Parietal lobe (tissue), 2 donors: Measurements from ENCODE around the gene HOTAIR. TPM values are rescaled to one million over a fixed set of nuclear protein-coding genes. Genes with fewer than 3 reads are reported as not detected.

Source experiments
- small RNA-seq: library from RNA; depleted of rRNA; stranded (forward); fragments of <200 nt; gene quantifications from one replicate; pipeline ENCODE3, GENCODE V24; 2014; ENCODE audit warnings: low replicate concordance
- total RNA-seq: library from RNA; depleted of rRNA; stranded (reverse); fragments of >200 nt; gene quantifications from one replicate; pipeline ENCODE4 v1.2.3, GENCODE V29; 2014

The HOTAIR gene
- total RNA-seq: not detected

GRCh38 chr12:53974084-53975063, at the start of gene HOTAIR:
Gene HOTAIR, minus strand, starts transcription at chr12:53974954.

GRCh38 chr12:54000116-54001114, 25.7 kb upstream of the HOTAIR start, which contains the start of gene HOXC9:
Gene HOXC9, plus strand, starts transcription at chr12:54000161. Its CDS starts 28 bp downstream, at chr12:54000189.

GRCh38 chr12:53984901-53985691, 10.3 kb upstream of the HOTAIR start, which contains the start of gene HOXC10:
Gene HOXC10, plus strand, starts transcription at chr12:53985146. Its CDS starts 114 bp downstream, at chr12:53985260.

GRCh38 chr12:53972722-53973235, 2.0 kb downstream of the HOTAIR start, which contains the start of gene HOXC11:
Gene HOXC11, plus strand, starts transcription at chr12:53973126. Its CDS starts 116 bp downstream, at chr12:53973242.

DNA sequence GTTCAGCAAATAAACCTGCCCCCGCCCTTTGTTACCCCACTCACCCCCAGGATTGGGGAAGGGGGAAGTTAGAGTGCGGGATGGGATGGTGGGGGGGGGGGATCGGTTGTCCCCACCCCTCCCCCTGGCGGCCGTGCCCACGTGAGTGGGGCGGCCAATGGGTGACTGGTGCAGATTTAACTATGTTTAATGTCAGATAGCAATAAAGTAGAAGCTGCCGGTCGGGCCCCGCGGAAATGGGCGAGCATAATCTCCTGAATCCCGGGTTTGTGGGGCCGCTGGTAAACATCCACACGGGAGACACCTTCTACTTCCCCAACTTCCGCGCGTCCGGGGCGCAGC, 20.1 kb downstream of the HOTAIR start, which contains the start of gene HOXC12:
TSS of gene HOXC12 (plus strand) at position 210 of the 342 bp plus-strand sequence. CDS start at position 237, 27 bp downstream.

GRCh38 chr12:53938326-53939140, 36.2 kb downstream of the HOTAIR start, which contains the start of gene HOXC13:
Gene HOXC13, plus strand, starts transcription at chr12:53938831. Its CDS starts 76 bp downstream, at chr12:53938907.

Small RNA genes within 50 kb of the gene (small RNA-seq; reads per million reads assigned to genes)
- gene AC012531.3 (not detected), gene AC012531.4 (not detected), gene MIR196A2 (not detected), gene RF01905 (not detected), gene RF01906 (not detected)

Other genes starting within 250 kb of the HOTAIR start
- gene CALCOCO1, start 247.5 kb downstream of the HOTAIR start, total RNA-seq: 144 TPM
- gene CISTR, start 223.0 kb downstream of the HOTAIR start, total RNA-seq: not detected
- gene HOXC13, start 36.1 kb downstream of the HOTAIR start, total RNA-seq: not detected
- gene HOXC12, start 20.1 kb downstream of the HOTAIR start, total RNA-seq: not detected
- gene HOXC11, start 1.8 kb downstream of the HOTAIR start, total RNA-seq: not detected
- not detected for gene HOXC10, start 10.2 kb upstream of the HOTAIR start, total RNA-seq
- gene HOXC9, start 25.2 kb upstream of the HOTAIR start, total RNA-seq: not detected
- not detected for gene HOXC8, start 34.0 kb upstream of the HOTAIR start, total RNA-seq
- gene HOXC6, start 53.5 kb upstream of the HOTAIR start, total RNA-seq: not detected
- not detected for gene HOXC5, start 58.1 kb upstream of the HOTAIR start, total RNA-seq
- not detected for gene HOXC4, start 78.9 kb upstream of the HOTAIR start, total RNA-seq
- gene SMUG1, start 214.0 kb upstream of the HOTAIR start, total RNA-seq: 50.1 TPM